ENCODE measurements around the gene CACNA2D3. TPM values are rescaled to one million over a fixed set of nuclear protein-coding genes. Genes with fewer than 3 reads are reported as not detected.

Gene CACNA2D3
- total RNA-seq, 1 experiment from 2014 or later = not detected

GRCh38 chr3:55119268-55119667, 996.9 kb downstream of the CACNA2D3 start:
- no peak for TF ChIP-seq CTCF (IDR thresholded peaks at IDR 0.05; ENCODE audit: insufficient read depth in 1 of 2, low read depth in 1 of 2, low read length in 1 of 2, severe bottlenecking in 1 of 2, unreplicated experiment in 1 of 2)
- H3K4me1 ChIP-seq = no peaks in the 10 kb centered on the region
- BruUV-seq (replicated peaks) = no TSS peak
- H3K27ac Mint-ChIP-seq (ENCODE audit: unreplicated experiment) = no peak overlapping the region
- CTCF ChIA-PET = no interaction called here
- H3K27me3 Mint-ChIP-seq (ENCODE audit: insufficient read depth, unreplicated experiment) = peaks cover 9% of the 10 kb centered on the region
- H3K4me1 Mint-ChIP-seq (ENCODE audit: low read depth, unreplicated experiment) = no peaks in the 10 kb centered on the region
- H3K9me3 ChIP-seq = no peaks in the 10 kb centered on the region
- no peaks in the 10 kb centered on the region for H3K36me3 Mint-ChIP-seq (ENCODE audit: insufficient read depth, unreplicated experiment)
- intact Hi-C loops (cut with micrococcal nuclease; ENCODE audit: unreplicated experiment) = no loop called here
- no peaks in the 10 kb centered on the region for H3K36me3 ChIP-seq (ENCODE audit: control insufficient read depth, insufficient read depth, low read length)
- H3K4me3 Mint-ChIP-seq (ENCODE audit: unreplicated experiment) = no peak overlapping the region
- POLR2A ChIA-PET = no interaction called here
- no peaks in the 10 kb centered on the region for H3K9me3 Mint-ChIP-seq (ENCODE audit: unreplicated experiment)
- no peaks in the 10 kb centered on the region for H3K27me3 ChIP-seq (replicated peaks; ENCODE audit: control insufficient read depth, insufficient read depth, low read length)
- H3K4me3 ChIP-seq (ENCODE audit: low read depth, low read length) = no peak overlapping the region
- DNase-seq = no peak

GRCh38 chr3:55122312-55122711, 1000.0 kb downstream of the CACNA2D3 start:
- intact Hi-C loops (cut with micrococcal nuclease; ENCODE audit: unreplicated experiment) = no loop called here
- BruUV-seq (replicated peaks) = no TSS peak
- no peak for DNase-seq
- Mint-ChIP-seq H3K27me3 (ENCODE audit: insufficient read depth, unreplicated experiment) (peaks cover 12% of the 10 kb centered on the region), H3K9me3 (ENCODE audit: unreplicated experiment) (no peaks in the 10 kb centered on the region), H3K4me1 (ENCODE audit: low read depth, unreplicated experiment) (no peaks in the 10 kb centered on the region), H3K27ac (ENCODE audit: unreplicated experiment) (no peak overlapping the region), H3K36me3 (ENCODE audit: insufficient read depth, unreplicated experiment) (no peaks in the 10 kb centered on the region), H3K4me3 (ENCODE audit: unreplicated experiment) (no peak overlapping the region)
- Histone ChIP-seq H3K36me3 (ENCODE audit: control insufficient read depth, insufficient read depth, low read length) (no peaks in the 10 kb centered on the region), H3K4me3 (ENCODE audit: low read depth, low read length) (no peak overlapping the region), H3K9me3 (no peaks in the 10 kb centered on the region), H3K4me1 (no peaks in the 10 kb centered on the region), H3K27me3 (replicated peaks; ENCODE audit: control insufficient read depth, insufficient read depth, low read length) (no peaks in the 10 kb centered on the region)
- no peak for TF ChIP-seq CTCF (IDR thresholded peaks at IDR 0.05; ENCODE audit: insufficient read depth in 1 of 2, low read depth in 1 of 2, low read length in 1 of 2, severe bottlenecking in 1 of 2, unreplicated experiment in 1 of 2)
- ChIA-PET POLR2A (no interaction called here), CTCF (no interaction called here)

Other genes starting within 250 kb of the CACNA2D3 start
- 34.4 and 35.2 TPM in 2 replicates for gene ACTR8, start 240.4 kb upstream of the CACNA2D3 start, total RNA-seq (2022)
- gene SELENOK, start 230.7 kb upstream of the CACNA2D3 start, total RNA-seq (2022) = 51.5 and 56.6 TPM in 2 replicates

All from Caco-2 (cell line).